Fibroblast of skin of abdomen (primary cell): ENCODE measurements around the gene TYR. TPM values are rescaled to one million over a fixed set of nuclear protein-coding genes. Genes with fewer than 3 reads are reported as not detected.
"Not testable (repeated sequence)": the region's sequence is repeated elsewhere in the genome, so short reads cannot be mapped to it uniquely, and the experiment has no call there.

Experiments used
- DNase-seq: peaks from one replicate; pipeline ENCODE4 v3.0.0-alpha.2; 2013
- polyA plus RNA-seq, 2 experiments: library from polyadenylated mRNA; unstranded; fragments of 120-200 nt; gene quantifications; one replicate each; pipeline ENCODE4 v1.2.1, GENCODE V29; 2013; ENCODE audit not compliant: insufficient read length in 2 of 2

The TYR gene
- not detected for polyA plus RNA-seq (2013, experiment 1 of 2; ENCODE audit: insufficient read length)
- polyA plus RNA-seq (2013, experiment 2 of 2; ENCODE audit: insufficient read length), result not detected

GRCh38 chr11:89177691-89178231 lies at the start of gene TYR:
TYR (plus strand) TSS chr11:89177875; CDS start chr11:89177954, 79 bp downstream.
- DNase-seq, result no peak

GRCh38 chr11:89136606-89137005 lies 41.1 kb upstream of the TYR start:
- no peak for DNase-seq

GRCh38 chr11:89147229-89147628 lies 30.4 kb upstream of the TYR start:
- no peak for DNase-seq

GRCh38 chr11:89159974-89160373 lies 17.7 kb upstream of the TYR start:
- no peak for DNase-seq

- DNase-seq, result no peak
Measured at GRCh38 chr11:89161949-89162348, 15.7 kb upstream of the TYR start.

GRCh38 chr11:89163686-89164085 lies 14.0 kb upstream of the TYR start:
- no peak for DNase-seq

- DNase-seq, result no peak
Measured at GRCh38 chr11:89168396-89168795, 9.3 kb upstream of the TYR start.

- no peak for DNase-seq
Measured at GRCh38 chr11:89175796-89176195, 1.9 kb upstream of the TYR start.

- DNase-seq, result no peak
Measured at GRCh38 chr11:89176938-89177337, 737 bp upstream of the TYR start.

GRCh38 chr11:89181111-89181510 lies 3.4 kb downstream of the TYR start:
- DNase-seq, result no peak

- peak; percentile 23 for DNase-seq
Measured at GRCh38 chr11:89182773-89183518, 5.3 kb downstream of the TYR start.

- DNase-seq, result peak; percentile 15
Measured at GRCh38 chr11:89184021-89184420, 6.3 kb downstream of the TYR start.

GRCh38 chr11:89189776-89190175 lies 12.1 kb downstream of the TYR start:
- no peak for DNase-seq

- no peak for DNase-seq
Measured at GRCh38 chr11:89201138-89201537, 23.5 kb downstream of the TYR start.

GRCh38 chr11:89203814-89204213 lies 26.1 kb downstream of the TYR start:
- peak; percentile 1 for DNase-seq

GRCh38 chr11:89205378-89205777 lies 27.7 kb downstream of the TYR start:
- DNase-seq, result no peak

GRCh38 chr11:89220684-89221339 lies 43.1 kb downstream of the TYR start:
- DNase-seq, result no peak

- no peak for DNase-seq
Measured at GRCh38 chr11:89235083-89235482, 57.4 kb downstream of the TYR start.

GRCh38 chr11:89235976-89236375 lies 58.3 kb downstream of the TYR start:
- DNase-seq, result peak; percentile 6

- DNase-seq, result not testable (repeated sequence)
Measured at GRCh38 chr11:89247007-89247406, 69.3 kb downstream of the TYR start.

- DNase-seq, result no peak
Measured at GRCh38 chr11:89249196-89249595, 71.5 kb downstream of the TYR start.

- not testable (repeated sequence) for DNase-seq
Measured at GRCh38 chr11:89261483-89261882, 83.8 kb downstream of the TYR start.

- no peak for DNase-seq
Measured at GRCh38 chr11:89267660-89268302, 90.1 kb downstream of the TYR start.
